ENCODE measurements around the gene TBXAS1.

The TBXAS1 gene

GRCh38 chr7:139976838-139977656 lies 148.0 kb downstream of the TBXAS1 start:
- no peak for DNase-seq
- TF ChIP-seq GATA1 (IDR thresholded peaks at IDR 0.05; ENCODE audit: low read depth, low read length) (no peak), POLR2A (IDR thresholded peaks at IDR 0.05; ENCODE audit: low read length) (no peak)

GRCh38 chr7:139981511-139981895 lies 152.4 kb downstream of the TBXAS1 start:
- DNase-seq = no peak
- TF ChIP-seq POLR2A (IDR thresholded peaks at IDR 0.05; ENCODE audit: low read length) (no peak), GATA1 (IDR thresholded peaks at IDR 0.05; ENCODE audit: low read depth, low read length) (no peak)

- TF ChIP-seq GATA1 (IDR thresholded peaks at IDR 0.05; ENCODE audit: low read depth, low read length) (no peak), POLR2A (IDR thresholded peaks at IDR 0.05; ENCODE audit: low read length) (no peak)
Measured at GRCh38 chr7:139982927-139983920, 154.2 kb downstream of the TBXAS1 start.

GRCh38 chr7:139984642-139985539 lies 155.8 kb downstream of the TBXAS1 start:
- TF ChIP-seq GATA1 (IDR thresholded peaks at IDR 0.05; ENCODE audit: low read depth, low read length) = no peak
- no peak for DNase-seq

More at GRCh38 chr7:139982927-139983920, 154.2 kb downstream of the TBXAS1 start:
- DNase-seq = no peak

GRCh38 chr7:139985811-139986210 lies 156.7 kb downstream of the TBXAS1 start:
- TF ChIP-seq POLR2A (IDR thresholded peaks at IDR 0.05; ENCODE audit: low read length) (no peak), GATA1 (IDR thresholded peaks at IDR 0.05; ENCODE audit: low read depth, low read length) (no peak)
- DNase-seq = no peak

GRCh38 chr7:139987691-139988516 lies 158.8 kb downstream of the TBXAS1 start:
- TF ChIP-seq POLR2A (IDR thresholded peaks at IDR 0.05; ENCODE audit: low read length) = no peak

GRCh38 chr7:139989366-139990141 lies 160.5 kb downstream of the TBXAS1 start:
- TF ChIP-seq GATA1 (IDR thresholded peaks at IDR 0.05; ENCODE audit: low read depth, low read length) (no peak), POLR2A (IDR thresholded peaks at IDR 0.05; ENCODE audit: low read length) (no peak)

More at GRCh38 chr7:139987691-139988516, 158.8 kb downstream of the TBXAS1 start:
- no peak for DNase-seq

GRCh38 chr7:139990142-139990535 lies 161.1 kb downstream of the TBXAS1 start:
- no peak for DNase-seq
- TF ChIP-seq POLR2A (IDR thresholded peaks at IDR 0.05; ENCODE audit: low read length) (no peak), GATA1 (IDR thresholded peaks at IDR 0.05; ENCODE audit: low read depth, low read length) (no peak)

More at GRCh38 chr7:139989366-139990141, 160.5 kb downstream of the TBXAS1 start:
- no peak for DNase-seq

- DNase-seq = no peak
- TF ChIP-seq GATA1 (IDR thresholded peaks at IDR 0.05; ENCODE audit: low read depth, low read length) (no peak), POLR2A (IDR thresholded peaks at IDR 0.05; ENCODE audit: low read length) (no peak)
Measured at GRCh38 chr7:139990571-139991268, 161.7 kb downstream of the TBXAS1 start.

- no peak for TF ChIP-seq POLR2A (IDR thresholded peaks at IDR 0.05; ENCODE audit: low read length)
- no peak for TF ChIP-seq GATA1 (IDR thresholded peaks at IDR 0.05; ENCODE audit: low read depth, low read length)
Measured at GRCh38 chr7:139991269-139991666, 162.2 kb downstream of the TBXAS1 start.

GRCh38 chr7:139991911-139992310 lies 162.8 kb downstream of the TBXAS1 start:
- TF ChIP-seq GATA1 (IDR thresholded peaks at IDR 0.05; ENCODE audit: low read depth, low read length) = no peak
- no peak for TF ChIP-seq POLR2A (IDR thresholded peaks at IDR 0.05; ENCODE audit: low read length)
- DNase-seq = no peak

More at GRCh38 chr7:139991269-139991666, 162.2 kb downstream of the TBXAS1 start:
- DNase-seq = no peak

All from erythroblast (primary cell).